Cardiac muscle cell (in vitro differentiated cells and primary cell): ENCODE results near the gene MRPL3. TPM values are rescaled to one million over a fixed set of nuclear protein-coding genes. Genes with fewer than 3 reads are reported as not detected.

ENCODE experiments used
- DNase-seq, 2 donors: peaks; one replicate each; pipeline versions ENCODE4 v3.0.0 to v3.0.0-alpha.2; 2010 to 2017; ENCODE audit warnings: low read depth in 1 of 2, low spot score in 1 of 2
- H3K27ac ChIP-seq: fragments of 200-600 bp; sonication (generic); 2 replicates; pipeline ENCODE4 v1.5.1; 2016
- H3K27me3 ChIP-seq: fragments of 200-600 bp; sonication (generic); 2 replicates; pipeline ENCODE4 v1.6.0; 2016; ENCODE audit warnings: control low read depth
- H3K36me3 ChIP-seq: fragments of 200-600 bp; sonication (generic); 2 replicates; pipeline ENCODE4 v1.5.1; 2016; ENCODE audit warnings: control low read depth
- H3K4me1 ChIP-seq: fragments of 200-600 bp; sonication (generic); 2 replicates; pipeline ENCODE4 v1.8.1; 2017; ENCODE audit warnings: low read depth, mild to moderate bottlenecking, mixed run types
- H3K4me3 ChIP-seq: fragments of 200-600 bp; sonication (generic); 2 replicates; pipeline ENCODE4 v1.5.1; 2016; ENCODE audit warnings: mild to moderate bottlenecking
- H3K9me3 ChIP-seq: fragments of 200-600 bp; sonication (generic); 2 replicates; pipeline ENCODE4 v1.5.1; 2017; ENCODE audit warnings: low read depth, mild to moderate bottlenecking, control low read depth
- CTCF ChIP-seq: IDR thresholded peaks from 2 replicates; pipeline ENCODE4 v1.5.1; 2012; ENCODE audit warnings: low read depth, mild to moderate bottlenecking, low read length
- polyA plus RNA-seq: library from polyadenylated mRNA; unstranded; fragments of >200 nt; fragmentation: Nextera tagmentation; extraction: Ambion mirVana; gene quantifications from 2 replicates; pipeline ENCODE4 v1.2.1, GENCODE V29; 2016
- total RNA-seq: library from RNA; depleted of rRNA; stranded (reverse); fragments of >200 nt; gene quantifications from 2 replicates; pipeline ENCODE4 v1.2.3, GENCODE V29; 2016

Gene MRPL3
- total and polyA plus RNA-seq, 2 experiments from 2014 or later = 74.4 to 92.8 TPM

GRCh38 chr3:131458653-131459052, 44.1 kb downstream of the MRPL3 start:
- no peaks in the 10 kb centered on the region for H3K9me3 ChIP-seq
- no peaks in the 10 kb centered on the region for H3K27me3 ChIP-seq
- H3K4me1 ChIP-seq = peaks cover 3% of the 10 kb centered on the region
- H3K36me3 ChIP-seq = peaks cover 12% of the 10 kb centered on the region
- H3K4me3 ChIP-seq = no peak overlapping the region
- TF ChIP-seq CTCF = no peak
- DNase-seq = no peak
- H3K27ac ChIP-seq = no peak overlapping the region

GRCh38 chr3:131457220-131457619, 45.6 kb downstream of the MRPL3 start:
- Histone ChIP-seq H3K4me1 (peaks cover 3% of the 10 kb centered on the region), H3K36me3 (peaks cover 5% of the 10 kb centered on the region), H3K4me3 (no peak overlapping the region), H3K27ac (peak overlapping the region; percentile 23), H3K9me3 (no peaks in the 10 kb centered on the region), H3K27me3 (no peaks in the 10 kb centered on the region)
- no peak for TF ChIP-seq CTCF
- no peak for DNase-seq

- peak in 1 of 2 donors; percentile 22 for DNase-seq
- TF ChIP-seq CTCF = no peak
- Histone ChIP-seq H3K9me3 (no peaks in the 10 kb centered on the region), H3K27me3 (no peaks in the 10 kb centered on the region), H3K27ac (no peak overlapping the region), H3K4me1 (peaks cover 9% of the 10 kb centered on the region), H3K4me3 (no peak overlapping the region), H3K36me3 (no peaks in the 10 kb centered on the region)
These were observed 48.3 kb downstream of the MRPL3 start for GRCh38 chr3:131454501-131454900.

- H3K27ac ChIP-seq = no peak overlapping the region
- H3K36me3 ChIP-seq = no peaks in the 10 kb centered on the region
These were observed 49.2 kb downstream of the MRPL3 start for GRCh38 chr3:131453533-131453932.

GRCh38 chr3:131447349-131447748, 55.4 kb downstream of the MRPL3 start:
- no peak for TF ChIP-seq CTCF

More at GRCh38 chr3:131453533-131453932, 49.2 kb downstream of the MRPL3 start:
- no peak for TF ChIP-seq CTCF
- H3K9me3 ChIP-seq = no peaks in the 10 kb centered on the region
- no peak overlapping the region for H3K4me3 ChIP-seq
- no peaks in the 10 kb centered on the region for H3K27me3 ChIP-seq
- peak in 1 of 2 donors; percentile 9 for DNase-seq
- peaks cover 9% of the 10 kb centered on the region for H3K4me1 ChIP-seq

GRCh38 chr3:131444180-131444579, 58.6 kb downstream of the MRPL3 start:
- H3K4me1 ChIP-seq = no peaks in the 10 kb centered on the region
- no peak overlapping the region for H3K27ac ChIP-seq
- no peak for TF ChIP-seq CTCF
- H3K4me3 ChIP-seq = no peak overlapping the region
- no peaks in the 10 kb centered on the region for H3K9me3 ChIP-seq
- no peaks in the 10 kb centered on the region for H3K36me3 ChIP-seq
- H3K27me3 ChIP-seq = no peaks in the 10 kb centered on the region
- DNase-seq = no peak

More at GRCh38 chr3:131447349-131447748, 55.4 kb downstream of the MRPL3 start:
- H3K4me1 ChIP-seq = peaks cover 6% of the 10 kb centered on the region
- H3K36me3 ChIP-seq = no peaks in the 10 kb centered on the region
- H3K27ac ChIP-seq = no peak overlapping the region
- H3K9me3 ChIP-seq = no peaks in the 10 kb centered on the region
- no peaks in the 10 kb centered on the region for H3K27me3 ChIP-seq
- no peak for DNase-seq
- no peak overlapping the region for H3K4me3 ChIP-seq
